HCT116 (cell line): ENCODE data around the gene TUBB4A. TPM values are rescaled to one million over a fixed set of nuclear protein-coding genes. Genes with fewer than 3 reads are reported as not detected.

ENCODE experiments used
- ATAC-seq: fragments of 200-7000 bp; cut with Tn5 transposase; 2 replicates; pipeline ENCODE4 v1.9.1; 2020; ENCODE audit warnings: mild to moderate bottlenecking, moderate library complexity
- BruUV-seq: library from RNA; stranded (reverse); fragments of 400-500 nt; replicated peaks from 2 replicates; lab custom pipeline; 2021; lab: Mats Ljungman, UMichigan
- CTCF ChIA-PET: fragments of 300-600 bp; sonication (Branson Sonifier 250); formaldehyde crosslinking; loops from one replicate; lab custom pipeline; 2021; ENCODE audit warnings: antibody characterized with exemption; lab: Charles Lee
- POLR2A ChIA-PET: fragments of 300-600, 350-600 bp; sonication (Branson Sonifier 250); formaldehyde crosslinking; loops from one replicate; lab custom pipeline; 2021; ENCODE audit warnings: antibody characterized with exemption; lab: Charles Lee
- RAD21 ChIA-PET, 2 experiments: fragments of 300-600 bp; sonication (Branson Sonifier 250); formaldehyde crosslinking; loops; one replicate each; lab custom pipeline; 2023; ENCODE audit warnings: low total read pairs in 2 of 2; ENCODE audit not compliant: uncharacterized antibody in 2 of 2, unreplicated experiment in 2 of 2, low non-redundant PET in 1 of 2; lab: Charles Lee
- DNase-seq: peaks from one replicate; pipeline ENCODE4 v3.0.0-alpha.2; 2010; ENCODE audit warnings: low read depth, low spot score
- H2AFZ ChIP-seq: fragments of 200-600 bp; shearing (Covaris generic), sonication (generic); 2 replicates; pipeline ENCODE4 v1.6.1; 2017; ENCODE audit warnings: low read depth, mixed run types, mixed read lengths, antibody characterized with exemption, low read length; ENCODE audit not compliant: poor library complexity, severe bottlenecking
- H3K27ac ChIP-seq: 2 replicates; pipeline ENCODE4 v1.5.1; 2012; ENCODE audit warnings: low read depth, low read length
- H3K27me3 ChIP-seq: fragments of 200-600 bp; sonication (generic); 2 replicates; pipeline ENCODE4 v1.6.1; 2016; ENCODE audit warnings: mixed run types, low read length, mixed read lengths; ENCODE audit not compliant: insufficient read depth
- H3K36me3 ChIP-seq, 2 experiments: fragments of 200-500 bp in 1 of 2; fragments of 200-600 bp in 1 of 2; sonication (Bioruptor generic) in 1 of 2; sonication (generic) in 1 of 2; 2 replicates each; pipeline versions ENCODE4 v1.5.1 to v1.6.1; 2014 to 2016; ENCODE audit warnings: low read length in 2 of 2, inconsistent platforms in 1 of 2, mixed read lengths in 1 of 2, mixed run types in 1 of 2; ENCODE audit not compliant: insufficient read depth in 2 of 2, control insufficient read depth in 1 of 2
- H3K4me1 ChIP-seq, 2 experiments: fragments of 200-600 bp in 1 of 2; sonication (generic) in 1 of 2; 2 replicates each; pipeline versions ENCODE4 v1.5.1 to v1.6.1; 2012 to 2017; ENCODE audit warnings: low read length in 2 of 2, inconsistent platforms in 1 of 2, mild to moderate bottlenecking in 1 of 2, mixed read lengths in 1 of 2, mixed run types in 1 of 2, moderate library complexity in 1 of 2; ENCODE audit not compliant: insufficient read depth in 2 of 2, control insufficient read depth in 1 of 2
- H3K4me2 ChIP-seq: fragments of 200-600 bp; sonication (generic); 2 replicates; pipeline ENCODE4 v1.6.1; 2017; ENCODE audit warnings: mixed run types, low read length, mixed read lengths
- H3K4me3 ChIP-seq, 2 experiments: fragments of 200-600 bp in 1 of 2; sonication (generic) in 1 of 2; replicated peaks in 1 of 2; 2 replicates each; pipeline ENCODE4 v1.5.1; 2011 to 2016; ENCODE audit warnings: low read length in 2 of 2, control low read depth in 1 of 2, low read depth in 1 of 2, mild to moderate bottlenecking in 1 of 2, mixed read lengths in 1 of 2, mixed run types in 1 of 2
- H3K79me2 ChIP-seq: fragments of 200-600 bp; sonication (generic); 2 replicates; pipeline ENCODE4 v1.6.1; 2017; ENCODE audit warnings: mild to moderate bottlenecking, mixed run types, low read length, moderate library complexity, mixed read lengths; ENCODE audit not compliant: insufficient read depth
- H3K9ac ChIP-seq: fragments of 200-600 bp; sonication (generic); 2 replicates; pipeline ENCODE4 v1.6.1; 2016; ENCODE audit warnings: low read length, mixed read lengths
- H3K9me2 ChIP-seq: fragments of 200-600 bp; sonication (generic), shearing (Covaris generic); 2 replicates; pipeline ENCODE4 v1.6.1; 2017; ENCODE audit warnings: mixed run types, mild to moderate bottlenecking, moderate library complexity; ENCODE audit not compliant: insufficient read depth
- H3K9me3 ChIP-seq, 2 experiments: fragments of 200-500 bp in 1 of 2; fragments of 200-600 bp in 1 of 2; sonication (Bioruptor generic) in 1 of 2; sonication (generic) in 1 of 2; 2 replicates each; pipeline ENCODE4 v1.6.1; 2014 to 2017; ENCODE audit warnings: low read length in 2 of 2, mixed read lengths in 2 of 2, inconsistent platforms in 1 of 2, low read depth in 1 of 2, mild to moderate bottlenecking in 1 of 2, mixed run types in 1 of 2, moderate library complexity in 1 of 2; ENCODE audit not compliant: control insufficient read depth in 1 of 2, insufficient read depth in 1 of 2
- H4K20me1 ChIP-seq: fragments of 200-600 bp; sonication (generic), shearing (Covaris generic); 2 replicates; pipeline ENCODE4 v1.6.1; 2017; ENCODE audit warnings: mixed run types, mild to moderate bottlenecking, moderate library complexity; ENCODE audit not compliant: insufficient read depth
- CEBPB ChIP-seq: IDR thresholded peaks from 2 replicates; pipeline ENCODE4 v1.6.1; 2012; ENCODE audit warnings: low read depth
- EZH2 ChIP-seq: fragments of 200-600 bp; sonication (generic); IDR thresholded peaks from 2 replicates; pipeline ENCODE4 v1.6.1; 2017; ENCODE audit warnings: antibody characterized with exemption, mixed run types
- POLR2AphosphoS5 ChIP-seq: IDR thresholded peaks from 2 replicates; pipeline ENCODE4 v1.6.1; 2011; ENCODE audit warnings: mild to moderate bottlenecking, low read depth, low read length, moderate library complexity
- SIN3A ChIP-seq: IDR thresholded peaks from 2 replicates; pipeline ENCODE4 v1.6.1; 2012; ENCODE audit warnings: low read depth
- SRF ChIP-seq: IDR thresholded peaks from 2 replicates; pipeline ENCODE4 v1.6.1; 2012; ENCODE audit warnings: low read depth
- YY1 ChIP-seq: IDR thresholded peaks from 2 replicates; pipeline ENCODE4 v1.6.1; 2011; ENCODE audit warnings: low read length, low read depth, moderate library complexity, mild to moderate bottlenecking; ENCODE audit not compliant: insufficient replicate concordance; ENCODE audit errors: extremely low read depth
- intact Hi-C: fragments of 100-400 bp; cut with micrococcal nuclease; formaldehyde crosslinking; loops from 2 replicates; pipeline ENCODE4 v1.10.0; 2022
- total RNA-seq: library from RNA; stranded (reverse); gene quantifications from one replicate; pipeline ENCODE4 v1.2.1, GENCODE V29; 2021; ENCODE audit not compliant: unreplicated experiment
- TF ChIP-seq, protein P1 (sequence below): IDR thresholded peaks from 2 replicates; pipeline ENCODE4 v1.6.1; 2011; ENCODE audit warnings: mild to moderate bottlenecking, low read length, moderate library complexity; ENCODE audit not compliant: insufficient replicate concordance; ENCODE audit errors: extremely low read depth
- TF ChIP-seq, protein P2 (sequence below): IDR thresholded peaks from 2 replicates; pipeline ENCODE4 v1.6.1; 2012
- TF ChIP-seq, protein P3 (sequence below), 3 experiments: fragments of 200-600 bp in 1 of 3; sonication (generic) in 1 of 3; IDR thresholded peaks in 2 of 3; conservative IDR thresholded peaks in 1 of 3; 2 replicates each; pipeline ENCODE4 v1.5.1; 2012 to 2017; ENCODE audit warnings: low read depth in 2 of 3, low read length in 2 of 3, antibody characterized with exemption in 1 of 3, borderline replicate concordance in 1 of 3, control low read depth in 1 of 3, mild to moderate bottlenecking in 1 of 3, mixed read lengths in 1 of 3, mixed run types in 1 of 3, moderate library complexity in 1 of 3; ENCODE audit not compliant: insufficient read depth in 1 of 3

Gene TUBB4A
- total RNA-seq, 1 experiment from 2014 or later, result 32.5 TPM

DNA sequence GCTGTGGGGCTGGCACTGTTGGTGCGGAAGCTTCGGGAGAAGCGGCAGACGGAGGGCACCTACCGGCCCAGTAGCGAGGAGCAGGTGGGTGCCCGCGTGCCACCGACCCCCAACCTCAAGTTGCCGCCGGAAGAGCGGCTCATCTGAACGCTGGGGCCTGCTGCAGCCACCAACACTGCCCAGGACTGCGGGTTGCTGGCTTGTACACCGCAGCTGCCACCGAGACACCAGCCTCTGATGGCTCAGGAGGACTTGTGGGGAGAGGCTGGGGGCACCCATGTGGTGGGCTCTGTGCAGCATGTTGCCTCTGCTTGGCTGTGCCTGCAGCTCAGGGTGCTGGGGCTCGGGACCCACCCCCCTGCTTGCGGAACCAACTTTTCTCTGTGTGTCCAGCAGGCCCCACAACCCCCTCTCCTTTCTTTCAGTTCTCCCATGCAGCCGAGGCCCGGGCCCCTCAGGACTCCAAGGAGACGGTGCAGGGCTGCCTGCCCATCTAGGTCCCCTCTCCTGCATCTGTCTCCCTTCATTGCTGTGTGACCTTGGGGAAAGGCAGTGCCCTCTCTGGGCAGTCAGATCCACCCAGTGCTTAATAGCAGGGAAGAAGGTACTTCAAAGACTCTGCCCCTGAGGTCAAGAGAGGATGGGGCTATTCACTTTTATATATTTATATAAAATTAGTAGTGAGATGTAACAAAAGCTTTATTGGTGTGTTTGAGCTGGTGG, 35.4 kb downstream of the TUBB4A start:
- Histone ChIP-seq H3K9me3 (no peaks in the 10 kb centered on the region), H2AFZ (no peak overlapping the region), H3K27me3 (no peaks in the 10 kb centered on the region), H3K4me2 (no peak overlapping the region), H4K20me1 (no peaks in the 10 kb centered on the region), H3K9me2 (no peaks in the 10 kb centered on the region), H3K4me1 (peaks cover 11 to 14% of the 10 kb centered on the region in 2 experiments; a peak in 3 of 4 replicates), H3K79me2 (peaks cover 14% of the 10 kb centered on the region), H3K36me3 (peaks cover 0 to 10% of the 10 kb centered on the region in 2 experiments; a peak in 2 of 4 replicates), H3K27ac (no peak overlapping the region), H3K9ac (no peak overlapping the region), H3K4me3 (no peak overlapping the region)
- no peak for TF ChIP-seq CEBPB
- no peak for TF ChIP-seq SRF
- TF ChIP-seq, protein P1, sequence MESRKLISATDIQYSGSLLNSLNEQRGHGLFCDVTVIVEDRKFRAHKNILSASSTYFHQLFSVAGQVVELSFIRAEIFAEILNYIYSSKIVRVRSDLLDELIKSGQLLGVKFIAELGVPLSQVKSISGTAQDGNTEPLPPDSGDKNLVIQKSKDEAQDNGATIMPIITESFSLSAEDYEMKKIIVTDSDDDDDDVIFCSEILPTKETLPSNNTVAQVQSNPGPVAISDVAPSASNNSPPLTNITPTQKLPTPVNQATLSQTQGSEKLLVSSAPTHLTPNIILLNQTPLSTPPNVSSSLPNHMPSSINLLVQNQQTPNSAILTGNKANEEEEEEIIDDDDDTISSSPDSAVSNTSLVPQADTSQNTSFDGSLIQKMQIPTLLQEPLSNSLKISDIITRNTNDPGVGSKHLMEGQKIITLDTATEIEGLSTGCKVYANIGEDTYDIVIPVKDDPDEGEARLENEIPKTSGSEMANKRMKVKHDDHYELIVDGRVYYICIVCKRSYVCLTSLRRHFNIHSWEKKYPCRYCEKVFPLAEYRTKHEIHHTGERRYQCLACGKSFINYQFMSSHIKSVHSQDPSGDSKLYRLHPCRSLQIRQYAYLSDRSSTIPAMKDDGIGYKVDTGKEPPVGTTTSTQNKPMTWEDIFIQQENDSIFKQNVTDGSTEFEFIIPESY, result no peak
- no peak for TF ChIP-seq POLR2AphosphoS5
- TF ChIP-seq YY1, result no peak
- TF ChIP-seq EZH2, result no peak
- TF ChIP-seq, protein P2, sequence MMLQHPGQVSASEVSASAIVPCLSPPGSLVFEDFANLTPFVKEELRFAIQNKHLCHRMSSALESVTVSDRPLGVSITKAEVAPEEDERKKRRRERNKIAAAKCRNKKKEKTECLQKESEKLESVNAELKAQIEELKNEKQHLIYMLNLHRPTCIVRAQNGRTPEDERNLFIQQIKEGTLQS, result no peak
- TF ChIP-seq, protein P3, sequence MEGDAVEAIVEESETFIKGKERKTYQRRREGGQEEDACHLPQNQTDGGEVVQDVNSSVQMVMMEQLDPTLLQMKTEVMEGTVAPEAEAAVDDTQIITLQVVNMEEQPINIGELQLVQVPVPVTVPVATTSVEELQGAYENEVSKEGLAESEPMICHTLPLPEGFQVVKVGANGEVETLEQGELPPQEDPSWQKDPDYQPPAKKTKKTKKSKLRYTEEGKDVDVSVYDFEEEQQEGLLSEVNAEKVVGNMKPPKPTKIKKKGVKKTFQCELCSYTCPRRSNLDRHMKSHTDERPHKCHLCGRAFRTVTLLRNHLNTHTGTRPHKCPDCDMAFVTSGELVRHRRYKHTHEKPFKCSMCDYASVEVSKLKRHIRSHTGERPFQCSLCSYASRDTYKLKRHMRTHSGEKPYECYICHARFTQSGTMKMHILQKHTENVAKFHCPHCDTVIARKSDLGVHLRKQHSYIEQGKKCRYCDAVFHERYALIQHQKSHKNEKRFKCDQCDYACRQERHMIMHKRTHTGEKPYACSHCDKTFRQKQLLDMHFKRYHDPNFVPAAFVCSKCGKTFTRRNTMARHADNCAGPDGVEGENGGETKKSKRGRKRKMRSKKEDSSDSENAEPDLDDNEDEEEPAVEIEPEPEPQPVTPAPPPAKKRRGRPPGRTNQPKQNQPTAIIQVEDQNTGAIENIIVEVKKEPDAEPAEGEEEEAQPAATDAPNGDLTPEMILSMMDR (IDR thresholded peaks at IDR 0.05 in 2 of 3, conservative IDR thresholded peaks at IDR 0.05 in 1 of 3; ENCODE audit: borderline replicate concordance in 1 of 3, insufficient read depth in 1 of 3, low read depth in 2 of 3, low read length in 2 of 3), result no peak
- TF ChIP-seq SIN3A, result no peak
- DNase-seq (no peak), ATAC-seq (no peak)
- RAD21 ChIA-PET, result interaction anchor here in 1 of 2 experiments (0.7 kb wide), 1 partner anchor 276 kb away, joined by 3 read pairs; no protein-coding TSS in a partner anchor
- POLR2A ChIA-PET, result no interaction called here
- intact Hi-C loops, result no loop called here
- CTCF ChIA-PET, result no interaction called here
- BruUV-seq, result no TSS peak
